PC-3 (cell line): ENCODE data around the gene TNPO1. TPM values are rescaled to one million over a fixed set of nuclear protein-coding genes. Genes with fewer than 3 reads are reported as not detected.

ENCODE experiments used
- ATAC-seq: fragments of 200-7000 bp; cut with Tn5 transposase; 2 replicates; pipeline ENCODE4 v1.9.1; 2020; ENCODE audit warnings: mild to moderate bottlenecking, moderate library complexity
- BruUV-seq: library from RNA; stranded (reverse); fragments of 400-500 nt; replicated peaks from 2 replicates; lab custom pipeline; 2021; lab: Mats Ljungman, UMichigan
- CTCF ChIA-PET: fragments of 300-600 bp; sonication (Branson Sonifier 250); formaldehyde crosslinking; loops from one replicate; lab custom pipeline; 2022; ENCODE audit warnings: antibody characterized with exemption; lab: Charles Lee
- POLR2A ChIA-PET: fragments of 300-600 bp; sonication (Branson Sonifier 250); formaldehyde crosslinking; loops from one replicate; lab custom pipeline; 2022; ENCODE audit warnings: antibody characterized with exemption; ENCODE audit not compliant: unreplicated experiment; lab: Charles Lee
- DNase-seq: peaks from one replicate; pipeline ENCODE4 v3.0.0-alpha.2; 2015
- H2AFZ ChIP-seq: fragments of 300-600 bp; sonication (generic); 2 replicates; pipeline ENCODE4 v1.6.0; 2016; ENCODE audit warnings: antibody characterized with exemption, low read length
- H3F3A ChIP-seq: fragments of 300-600 bp; sonication (generic); one replicate; pipeline ENCODE4 v1.6.0; 2017; ENCODE audit warnings: antibody characterized with exemption, low read length, control low read depth, mild to moderate bottlenecking; ENCODE audit not compliant: unreplicated experiment
- H3K27ac ChIP-seq: fragments of 300-600 bp; sonication (generic); 2 replicates; pipeline ENCODE4 v1.5.1; 2016; ENCODE audit warnings: mild to moderate bottlenecking, low read length
- H3K27me3 ChIP-seq: fragments of 300-600 bp; sonication (generic); 2 replicates; pipeline ENCODE4 v1.6.1; 2016; ENCODE audit warnings: low read length, mixed read lengths
- H3K36me3 ChIP-seq: fragments of 300-600 bp; sonication (generic); 2 replicates; pipeline ENCODE4 v1.6.1; 2016; ENCODE audit warnings: low read depth, mixed run types, low read length, mixed read lengths
- H3K4me1 ChIP-seq: fragments of 300-600 bp; sonication (generic); 2 replicates; pipeline ENCODE4 v1.5.1; 2016; ENCODE audit warnings: low read length; ENCODE audit not compliant: insufficient read depth
- H3K4me2 ChIP-seq: fragments of 300-600 bp; sonication (generic); 2 replicates; pipeline ENCODE4 v1.6.0; 2016; ENCODE audit warnings: low read length
- H3K4me3 ChIP-seq: fragments of 300-600 bp; sonication (generic); 2 replicates; pipeline ENCODE4 v1.5.1; 2016; ENCODE audit warnings: mild to moderate bottlenecking, low read length, mixed read lengths
- H3K79me2 ChIP-seq: fragments of 300-600 bp; sonication (generic); 2 replicates; pipeline ENCODE4 v1.6.1; 2017; ENCODE audit warnings: low read length, mixed read lengths
- H3K9ac ChIP-seq: fragments of 300-600 bp; sonication (generic); 2 replicates; pipeline ENCODE4 v1.6.0; 2016; ENCODE audit warnings: mild to moderate bottlenecking, low read length
- H3K9me2 ChIP-seq: fragments of 300-600 bp; sonication (generic); replicated peaks from 2 replicates; pipeline ENCODE4 v1.6.1; 2016; ENCODE audit warnings: mixed run types, low read length, mixed read lengths
- H3K9me3 ChIP-seq: fragments of 300-600 bp; sonication (generic); 2 replicates; pipeline ENCODE4 v1.6.1; 2016; ENCODE audit warnings: low read length, mixed read lengths
- H4K20me1 ChIP-seq: fragments of 300-600 bp; sonication (generic); 2 replicates; pipeline ENCODE4 v1.6.1; 2016; ENCODE audit warnings: low read length, mixed read lengths
- CTCF ChIP-seq: fragments of 300-600 bp; sonication (generic); conservative IDR thresholded peaks from 2 replicates; pipeline ENCODE4 v1.5.1; 2017; ENCODE audit warnings: antibody characterized with exemption, low read depth, mild to moderate bottlenecking, low read length
- EZH2 ChIP-seq: fragments of 300-600 bp; sonication (generic); IDR thresholded peaks from one replicate; pipeline ENCODE4 v1.6.1; 2017; ENCODE audit warnings: antibody characterized with exemption, mild to moderate bottlenecking, low read length; ENCODE audit not compliant: unreplicated experiment
- EZH2phosphoT487 ChIP-seq: fragments of 300-600 bp; sonication (generic); IDR thresholded peaks from 2 replicates; pipeline ENCODE4 v1.6.1; 2018; ENCODE audit warnings: mild to moderate bottlenecking, antibody characterized with exemption, low read length, borderline replicate concordance
- intact Hi-C: fragments of 100-400 bp; cut with micrococcal nuclease; formaldehyde crosslinking; loops from 2 replicates; pipeline ENCODE4 v1.9.0; 2023
- total RNA-seq: library from RNA; depleted of rRNA; stranded (reverse); fragments of >200 nt; gene quantifications from 2 replicates; pipeline ENCODE4 v1.2.3, GENCODE V29; 2014

TNPO1 gene
- total RNA-seq, 1 experiment from 2014 or later, result 187 TPM

GRCh38 chr5:72837524-72838096 is 21.1 kb downstream of the TNPO1 start:
- no peak for ATAC-seq
- Histone ChIP-seq H3K4me3 (no peak overlapping the region), H3K9me3 (no peaks in the 10 kb centered on the region), H3K9ac (no peak overlapping the region), H3F3A (no peaks in the 10 kb centered on the region), H3K4me2 (no peak overlapping the region), H3K79me2 (peaks cover 99% of the 10 kb centered on the region), H3K27ac (no peak overlapping the region), H3K36me3 (no peaks in the 10 kb centered on the region), H4K20me1 (0 out of 2 replicates have a peak, but pooled peaks cover 4% of the 10 kb centered on the region), H3K4me1 (peaks cover 13% of the 10 kb centered on the region), H2AFZ (no peak overlapping the region), H3K27me3 (no peaks in the 10 kb centered on the region), H3K9me2 (no peaks in the 10 kb centered on the region)
- BruUV-seq, result no TSS peak
- intact Hi-C loops, result no loop called here
- CTCF ChIA-PET, result no interaction called here
- POLR2A ChIA-PET, result no interaction called here
- no peak for TF ChIP-seq EZH2phosphoT487
- no peak for TF ChIP-seq CTCF
- TF ChIP-seq EZH2, result no peak
- DNase-seq, result no peak

- H3K27ac ChIP-seq, result no peak overlapping the region
- DNase-seq, result no peak
- H3K9ac ChIP-seq, result no peak overlapping the region
- CTCF ChIA-PET, result no interaction called here
- no peak overlapping the region for H3K4me3 ChIP-seq
- H3K4me1 ChIP-seq, result peaks cover 20% of the 10 kb centered on the region
- H3K36me3 ChIP-seq, result no peaks in the 10 kb centered on the region
- intact Hi-C loops, result loop anchor here (10.0 kb wide), 1 partner anchor 225 kb away; no protein-coding TSS in a partner anchor
- peaks cover 100% of the 10 kb centered on the region for H3K79me2 ChIP-seq
- H2AFZ ChIP-seq, result no peak overlapping the region
- no peak for ATAC-seq
- H3K9me2 ChIP-seq, result no peaks in the 10 kb centered on the region
- H4K20me1 ChIP-seq, result 0 out of 2 replicates have a peak, but pooled peaks cover 6% of the 10 kb centered on the region
- no peaks in the 10 kb centered on the region for H3K27me3 ChIP-seq
- POLR2A ChIA-PET, result no interaction called here
- TF ChIP-seq EZH2 (no peak), CTCF (no peak), EZH2phosphoT487 (no peak)
- no TSS peak for BruUV-seq
- no peak overlapping the region for H3K4me2 ChIP-seq
- H3K9me3 ChIP-seq, result no peaks in the 10 kb centered on the region
- H3F3A ChIP-seq, result no peaks in the 10 kb centered on the region
These were observed 23.6 kb downstream of the TNPO1 start for GRCh38 chr5:72840041-72840440.
